C4-2B (cell line): Measurements from ENCODE around the gene TASP1.

Experiments used
- CTCF ChIP-seq: fragments of 450-650 bp; conservative IDR thresholded peaks from 2 replicates; pipeline ENCODE4 v1.5.1; 2017; ENCODE audit warnings: mild to moderate bottlenecking
- ZFX ChIP-seq: fragments of 450-650 bp; IDR thresholded peaks from 2 replicates; pipeline ENCODE4 v1.6.1; 2017

- no peak for TF ChIP-seq CTCF
- no peak for TF ChIP-seq ZFX
Observed at GRCh38 chr20:13485576-13485975, 153.2 kb downstream of the TASP1 start.
